ENCODE measurements around the gene CDS1. TPM values are rescaled to one million over a fixed set of nuclear protein-coding genes. Genes with fewer than 3 reads are reported as not detected.

The CDS1 gene
- total RNA-seq, 2 donors from 2014 or later = 0.27 to 0.63 TPM

GRCh38 chr4:84573385-84574068 is 9.4 kb upstream of the CDS1 start:
- H3K27me3 ChIP-seq (replicated peaks; ENCODE audit: insufficient read depth) = no peaks in the 10 kb centered on the region
- no peak overlapping the region for H3K4me3 ChIP-seq
- DNase-seq (ENCODE audit: low spot score) (no peak), ATAC-seq (ENCODE audit: insufficient number of reproducible peaks, low FRiP score, low read depth) (no peak)
- no peaks in the 10 kb centered on the region for H3K4me1 ChIP-seq (ENCODE audit: control insufficient read depth in 1 of 2, low read depth in 2 of 2)
- no peak for TF ChIP-seq CTCF (IDR thresholded peaks at IDR 0.05)
- no peaks in the 10 kb centered on the region for H3K36me3 ChIP-seq
- no peak overlapping the region for H3K27ac ChIP-seq
- H3K9me3 ChIP-seq = no peaks in the 10 kb centered on the region

- H3K36me3 ChIP-seq = no peaks in the 10 kb centered on the region
- DNase-seq (ENCODE audit: low spot score) (no peak), ATAC-seq (ENCODE audit: insufficient number of reproducible peaks, low FRiP score, low read depth) (no peak)
- H3K4me3 ChIP-seq = no peak overlapping the region
- H3K27ac ChIP-seq = no peak overlapping the region
- no peak for TF ChIP-seq CTCF (IDR thresholded peaks at IDR 0.05)
- no peaks in the 10 kb centered on the region for H3K4me1 ChIP-seq (ENCODE audit: control insufficient read depth in 1 of 2, low read depth in 2 of 2)
- no peaks in the 10 kb centered on the region for H3K9me3 ChIP-seq
- H3K27me3 ChIP-seq (replicated peaks; ENCODE audit: insufficient read depth) = no peaks in the 10 kb centered on the region
These were observed 8.7 kb upstream of the CDS1 start for GRCh38 chr4:84574069-84574720.

- no peaks in the 10 kb centered on the region for H3K36me3 ChIP-seq
- ATAC-seq (ENCODE audit: insufficient number of reproducible peaks, low FRiP score, low read depth) = no peak
- TF ChIP-seq CTCF (IDR thresholded peaks at IDR 0.05) = no peak
- H3K27me3 ChIP-seq (replicated peaks; ENCODE audit: insufficient read depth) = no peaks in the 10 kb centered on the region
- peaks cover 0 to 10% of the 10 kb centered on the region in 2 donors for H3K4me1 ChIP-seq (ENCODE audit: control insufficient read depth in 1 of 2, low read depth in 2 of 2)
- no peaks in the 10 kb centered on the region for H3K9me3 ChIP-seq
- no peak for DNase-seq (ENCODE audit: low spot score)
- H3K4me3 ChIP-seq = no peak overlapping the region
- no peak overlapping the region for H3K27ac ChIP-seq
These were observed 4.2 kb upstream of the CDS1 start for GRCh38 chr4:84578540-84579402.

GRCh38 chr4:84579403-84579776 is 3.5 kb upstream of the CDS1 start:
- H3K27ac ChIP-seq = no peak overlapping the region
- DNase-seq (ENCODE audit: low spot score) (no peak), ATAC-seq (ENCODE audit: insufficient number of reproducible peaks, low FRiP score, low read depth) (no peak)
- H3K9me3 ChIP-seq = no peaks in the 10 kb centered on the region
- no peak for TF ChIP-seq CTCF (IDR thresholded peaks at IDR 0.05)
- no peaks in the 10 kb centered on the region for H3K27me3 ChIP-seq (replicated peaks; ENCODE audit: insufficient read depth)
- peaks cover 0 to 10% of the 10 kb centered on the region in 2 donors for H3K4me1 ChIP-seq (ENCODE audit: control insufficient read depth in 1 of 2, low read depth in 2 of 2)
- no peak overlapping the region for H3K4me3 ChIP-seq
- no peaks in the 10 kb centered on the region for H3K36me3 ChIP-seq

Data from thoracic aorta (tissue), 2 donors.